Embryonic facial prominence (tissue), 1 donor: Measurements from ENCODE around the gene NINJ2.
"Not testable (repeated sequence)": the region's sequence is repeated elsewhere in the genome, so short reads cannot be mapped to it uniquely, and the experiment has no call there.

ENCODE experiments used
- DNase-seq: peaks from one replicate; pipeline ENCODE4 v3.0.0-alpha.2; 2016; ENCODE audit errors: extremely low spot score

The NINJ2 gene

DNA sequence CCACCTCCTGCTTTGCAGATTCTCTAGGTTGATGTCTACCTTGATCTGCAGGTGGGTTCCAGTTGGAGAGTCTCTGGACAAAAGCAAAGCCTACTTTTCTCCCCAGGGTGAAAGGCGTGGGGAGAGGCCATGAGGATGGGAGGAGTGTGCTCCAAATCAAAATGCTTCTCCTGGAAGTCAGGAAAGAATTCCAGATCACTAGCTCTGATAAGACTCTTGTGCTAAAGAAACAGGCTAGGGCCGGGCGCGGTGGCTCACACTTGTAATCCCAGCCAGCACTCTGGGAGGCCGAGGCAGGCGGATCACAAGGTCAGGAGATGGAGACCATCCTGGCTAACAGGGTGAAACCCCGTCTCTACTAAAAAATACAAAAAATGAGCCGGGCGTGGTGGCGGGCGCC, 21.9 kb downstream of the NINJ2 start:
- not testable (repeated sequence) for DNase-seq

GRCh38 chr12:640773-641172, 22.5 kb downstream of the NINJ2 start:
- DNase-seq = no peak

- no peak for DNase-seq
Measured at GRCh38 chr12:639988-640387, 23.3 kb downstream of the NINJ2 start.

DNA sequence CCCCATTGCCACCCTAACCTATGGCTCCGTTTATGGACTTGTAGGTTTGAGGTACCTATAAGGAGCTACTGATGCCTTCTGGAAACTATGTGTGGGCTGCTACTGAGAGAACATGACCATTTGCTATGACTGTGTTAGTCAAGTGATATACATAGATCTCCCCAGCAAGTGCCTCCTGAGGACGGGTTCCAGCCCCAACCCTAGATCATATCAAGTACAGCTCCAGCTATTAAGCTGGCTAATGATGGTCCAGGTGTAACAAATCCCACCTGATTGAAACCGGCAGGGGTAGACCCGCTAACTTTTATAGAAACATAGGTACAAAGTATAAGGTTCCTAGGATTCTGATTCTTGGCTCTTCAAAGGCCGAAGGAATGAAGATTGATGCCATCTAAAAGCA, 23.7 kb downstream of the NINJ2 start:
- no peak for DNase-seq

GRCh38 chr12:638953-639557, 24.2 kb downstream of the NINJ2 start:
- DNase-seq = no peak

DNA sequence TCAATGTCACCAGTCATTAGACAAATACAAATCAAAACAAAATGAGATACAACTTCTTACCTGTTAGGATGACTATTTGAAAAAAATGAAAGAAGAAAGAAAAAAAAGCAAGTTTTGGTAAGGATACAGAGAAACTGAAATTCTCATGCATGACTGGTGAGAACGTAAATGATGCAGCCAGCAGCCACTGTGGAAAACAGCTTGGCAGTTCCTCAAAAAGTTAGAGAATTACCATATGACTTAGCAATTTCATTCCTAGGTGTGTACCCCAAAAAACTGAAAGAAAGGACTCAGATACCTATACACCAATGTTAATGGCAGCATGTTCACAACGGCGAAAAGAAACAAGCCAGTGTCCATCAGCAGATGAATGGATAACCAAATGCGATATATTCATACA, 26.6 kb downstream of the NINJ2 start:
- DNase-seq = no peak

DNA sequence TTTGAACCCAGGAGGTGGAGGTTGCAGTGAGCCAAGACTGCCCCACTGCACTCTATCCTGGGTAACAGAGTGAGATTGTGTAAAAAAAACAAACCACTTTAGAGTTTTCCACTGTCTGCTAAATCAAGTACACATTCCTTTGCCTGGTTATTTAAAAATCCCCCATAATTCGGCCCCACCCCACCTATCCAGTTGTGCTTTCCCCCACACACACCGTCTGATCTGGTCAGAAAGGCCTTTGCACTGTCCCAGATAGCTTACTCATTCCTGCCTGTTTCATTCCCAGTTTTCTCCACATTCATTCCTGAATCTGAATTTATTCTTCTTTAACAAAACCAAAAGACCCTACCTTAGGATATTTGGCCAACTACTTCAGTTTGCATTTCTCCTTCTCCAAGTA, 29.5 kb downstream of the NINJ2 start:
- no peak for DNase-seq

GRCh38 chr12:632102-632696, 31.0 kb downstream of the NINJ2 start:
- no peak for DNase-seq

GRCh38 chr12:630656-631632, 32.3 kb downstream of the NINJ2 start:
- no peak for DNase-seq

DNA sequence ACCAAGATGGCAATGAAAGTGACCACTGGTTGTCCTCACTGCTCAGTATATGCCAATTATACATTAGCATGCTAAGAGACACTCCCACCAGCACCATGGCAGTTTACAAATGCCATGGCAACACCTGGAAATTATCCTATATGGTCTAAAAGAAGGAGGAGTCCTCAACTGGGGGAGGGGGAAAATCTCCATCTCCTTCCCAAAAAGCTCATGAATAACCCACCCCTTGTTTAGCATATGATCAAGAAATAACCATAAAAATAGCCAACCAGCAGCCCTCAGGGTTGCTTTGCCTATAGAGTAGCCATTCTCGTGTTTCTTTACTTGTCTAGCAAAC, 34.5 kb downstream of the NINJ2 start:
- not testable (repeated sequence) for DNase-seq

DNA sequence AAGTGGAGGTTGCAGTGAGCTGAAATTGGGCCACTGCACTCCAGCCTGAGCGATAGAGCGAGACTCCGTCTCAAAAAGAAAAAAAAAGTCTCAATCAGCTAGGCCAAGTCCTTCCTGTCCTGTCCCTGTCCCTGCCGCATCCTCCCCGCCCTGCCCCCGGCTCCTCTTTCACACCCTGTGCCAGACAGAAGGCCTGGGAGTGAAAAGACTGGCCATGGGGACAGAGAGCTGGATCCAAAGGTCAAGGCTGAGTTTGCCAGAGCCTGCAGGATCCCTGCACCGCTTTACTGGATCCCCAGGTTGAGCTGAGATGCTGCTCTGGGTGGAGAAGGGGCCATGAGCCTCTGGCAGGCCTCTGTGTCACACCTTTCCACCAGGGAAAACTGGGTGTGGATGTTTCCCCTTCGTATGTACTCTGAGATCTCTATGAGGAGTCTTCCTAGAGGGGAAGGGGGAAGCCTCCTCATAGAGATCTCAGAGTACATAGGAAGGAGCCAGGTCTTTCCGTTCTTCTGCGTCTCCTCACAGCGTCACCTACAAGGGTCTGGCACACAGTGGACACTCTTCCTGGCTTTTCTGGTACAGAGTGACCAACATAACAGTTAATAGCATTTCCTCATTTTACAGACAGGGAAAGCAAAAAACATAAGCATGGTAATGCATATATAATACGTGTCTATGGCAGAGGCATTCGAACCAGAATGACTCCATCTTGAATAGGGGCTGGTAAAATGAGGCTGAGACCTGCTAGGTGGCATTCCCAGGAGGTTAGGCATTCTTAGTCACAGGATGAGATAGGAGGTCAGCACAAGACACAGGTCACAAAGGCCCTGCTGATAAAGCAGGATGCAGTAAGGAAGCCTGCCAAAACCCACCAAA, 35.1 kb downstream of the NINJ2 start:
- no peak for DNase-seq

GRCh38 chr12:627285-627684, 36.0 kb downstream of the NINJ2 start:
- no peak for DNase-seq

DNA sequence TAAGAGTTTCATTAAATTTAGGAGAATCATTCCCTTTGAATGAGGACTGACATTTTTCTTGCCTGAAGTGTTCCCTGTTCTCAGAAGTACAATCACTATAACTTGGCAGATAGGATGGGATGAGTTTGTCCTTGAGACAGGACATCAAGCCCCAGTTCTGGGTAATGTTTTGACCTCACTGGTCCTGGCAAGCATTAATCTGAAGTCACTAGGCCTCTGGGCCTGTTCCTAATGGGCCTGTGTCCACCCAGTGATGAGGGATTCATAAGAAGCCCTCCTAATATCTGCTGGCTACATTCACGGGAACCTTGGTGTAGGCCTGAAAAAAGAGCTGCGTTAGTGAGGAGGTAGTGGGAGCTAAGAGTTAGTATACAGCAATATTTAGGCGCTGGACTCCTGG, 37.2 kb downstream of the NINJ2 start:
- no peak for DNase-seq

GRCh38 chr12:623865-624372, 39.3 kb downstream of the NINJ2 start:
- no peak for DNase-seq

DNA sequence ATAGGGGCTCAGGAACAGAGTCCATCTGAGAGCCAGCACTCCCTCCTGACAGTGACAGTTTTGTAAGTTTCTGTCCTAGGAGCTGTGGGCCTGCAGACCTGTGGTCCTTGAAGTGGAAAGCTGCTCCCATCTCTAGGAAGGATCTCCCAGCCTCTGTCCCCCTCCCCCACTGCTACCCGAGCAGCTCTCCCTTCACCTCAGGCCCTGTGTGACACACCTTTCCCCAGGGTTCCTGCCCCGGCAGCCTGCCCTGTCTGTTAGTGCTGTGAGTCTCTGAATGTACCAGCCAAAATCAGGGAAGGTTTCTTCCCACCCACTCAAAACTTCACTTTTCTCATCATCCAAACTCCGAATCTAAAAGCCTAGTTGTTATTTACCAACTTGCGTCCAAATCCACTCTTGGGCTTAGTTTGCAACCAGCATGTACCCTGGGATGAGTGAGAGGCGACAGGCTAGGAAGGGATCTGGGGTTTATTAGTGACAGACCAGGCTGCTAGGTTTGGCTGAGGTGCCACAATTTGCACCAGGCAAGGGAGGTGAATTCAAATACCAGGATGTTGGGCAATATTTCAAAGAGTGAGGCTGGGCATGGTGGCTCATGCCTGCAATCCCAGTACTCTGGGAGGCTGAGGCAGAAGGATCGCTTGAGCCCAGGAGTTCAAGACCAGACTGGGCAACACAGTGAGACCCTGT, 39.9 kb downstream of the NINJ2 start:
- DNase-seq = no peak

GRCh38 chr12:622416-622815, 40.8 kb downstream of the NINJ2 start:
- no peak for DNase-seq

DNA sequence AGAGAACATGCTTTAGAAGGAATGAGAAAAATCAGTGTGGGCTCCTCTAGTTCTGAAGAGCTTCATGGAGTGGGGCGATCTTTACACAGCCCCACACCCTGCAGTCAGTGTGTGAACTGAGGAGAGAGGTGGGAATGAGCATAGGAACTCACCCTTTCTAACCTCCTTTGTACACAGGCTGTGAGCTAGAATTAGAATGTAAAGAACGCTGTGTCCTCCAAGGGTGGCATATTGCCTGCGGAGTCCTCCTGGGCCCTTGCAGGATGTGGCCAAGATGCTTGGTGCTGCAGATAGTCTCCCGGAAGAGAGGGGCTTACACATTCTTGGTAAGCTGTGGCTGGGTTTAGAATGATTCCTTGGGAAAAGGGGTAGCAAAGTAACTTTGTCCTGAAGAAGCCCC, 43.9 kb downstream of the NINJ2 start:
- no peak for DNase-seq

DNA sequence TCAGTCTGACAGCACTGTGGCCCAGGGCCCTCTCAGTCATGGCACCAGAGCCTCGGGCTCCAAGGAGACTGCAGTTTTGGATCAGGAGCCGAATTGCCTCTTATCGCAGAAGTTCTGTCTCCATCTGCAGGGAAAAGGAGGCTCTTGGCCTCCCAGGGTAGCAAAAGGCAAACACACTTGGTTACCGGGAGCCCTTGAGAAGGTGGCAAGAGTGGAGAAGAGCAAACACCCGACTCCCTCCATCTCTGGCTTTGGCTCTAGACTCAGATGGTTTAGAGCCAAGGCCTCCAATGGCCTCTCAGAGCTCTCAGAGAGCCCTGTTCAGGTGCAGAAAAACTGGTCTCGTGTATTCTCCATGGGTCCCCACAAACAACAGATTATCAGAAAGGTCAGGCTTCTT, 44.6 kb downstream of the NINJ2 start:
- no peak for DNase-seq

DNA sequence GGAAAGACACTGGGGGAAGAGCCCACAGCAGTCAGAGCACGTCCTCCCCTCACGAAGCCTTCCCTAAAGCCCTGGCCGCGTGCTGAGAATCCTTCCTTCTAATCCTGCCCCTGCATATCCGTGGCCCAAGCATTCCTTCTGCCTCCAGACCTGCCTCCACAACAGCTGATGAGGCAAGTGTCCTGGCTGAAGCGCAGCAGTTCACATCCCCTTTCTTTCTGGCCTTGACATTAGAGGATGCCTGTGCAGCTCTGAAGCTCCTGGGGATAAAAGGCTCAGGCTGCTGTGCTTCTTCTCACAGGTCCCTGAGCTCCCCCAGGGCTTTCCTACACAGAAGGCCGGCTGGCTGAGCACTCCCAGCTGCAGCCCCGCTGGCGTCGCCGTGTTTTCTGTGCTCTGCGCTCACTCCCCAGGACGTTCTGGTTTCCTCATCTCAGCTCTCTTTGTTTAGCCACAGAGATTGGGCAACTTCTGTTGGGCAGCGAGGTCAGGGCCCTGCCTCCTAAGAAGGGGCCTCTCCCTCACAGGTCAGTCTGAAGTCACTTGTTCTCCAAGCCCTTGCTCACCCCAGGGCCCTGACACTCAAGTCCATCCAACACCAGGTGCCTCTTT, 45.8 kb downstream of the NINJ2 start:
- DNase-seq = no peak

DNA sequence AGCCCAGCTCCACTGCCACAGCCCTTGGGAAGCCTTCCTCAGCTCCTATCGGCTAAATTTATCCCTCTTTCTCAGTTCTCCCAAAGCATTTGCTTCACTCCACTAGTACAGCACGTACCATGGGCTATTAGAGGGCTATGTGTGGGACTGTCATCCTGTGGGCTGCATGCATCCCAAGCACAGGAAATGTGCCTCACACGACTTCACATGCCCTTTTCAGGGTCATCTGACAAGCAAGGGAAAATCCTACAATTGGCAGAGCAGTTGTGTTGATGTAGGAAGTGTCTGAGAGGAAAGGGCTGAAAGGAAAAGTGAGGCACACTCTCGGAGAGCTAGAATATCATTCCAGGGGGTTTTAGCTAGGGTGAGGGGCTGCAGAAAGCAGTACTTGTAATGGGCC, 47.6 kb downstream of the NINJ2 start:
- no peak for DNase-seq
